ENCODE results near the gene ZNF384.
A peak's percentile ranks its signal among the peaks of the same experiment; 100 is the strongest.

The ZNF384 gene

DNA sequence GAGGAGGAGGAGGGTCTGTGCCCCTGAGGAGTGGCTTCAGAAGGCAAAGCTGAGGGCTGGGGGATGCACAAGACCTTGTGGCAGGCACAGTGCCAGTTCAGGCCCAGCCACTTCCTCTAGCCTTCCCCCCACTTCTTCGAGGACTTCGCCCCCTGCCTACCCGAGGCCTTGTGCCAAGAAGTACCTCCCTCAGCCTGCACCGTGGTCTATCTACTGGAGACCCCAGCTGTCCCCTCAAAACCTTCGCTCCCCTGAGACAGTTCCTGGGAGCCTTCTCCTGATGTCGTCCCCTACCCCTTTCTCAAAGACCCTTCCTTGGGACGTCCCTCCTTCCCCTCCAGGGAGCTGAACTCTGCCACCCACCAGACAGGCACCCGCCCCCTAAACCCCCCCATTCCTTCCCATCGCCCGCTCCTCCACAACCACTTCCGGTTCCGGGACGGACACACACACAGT, 604 bp downstream of the ZNF384 start (continued):
- TF ChIP-seq, protein P1, sequence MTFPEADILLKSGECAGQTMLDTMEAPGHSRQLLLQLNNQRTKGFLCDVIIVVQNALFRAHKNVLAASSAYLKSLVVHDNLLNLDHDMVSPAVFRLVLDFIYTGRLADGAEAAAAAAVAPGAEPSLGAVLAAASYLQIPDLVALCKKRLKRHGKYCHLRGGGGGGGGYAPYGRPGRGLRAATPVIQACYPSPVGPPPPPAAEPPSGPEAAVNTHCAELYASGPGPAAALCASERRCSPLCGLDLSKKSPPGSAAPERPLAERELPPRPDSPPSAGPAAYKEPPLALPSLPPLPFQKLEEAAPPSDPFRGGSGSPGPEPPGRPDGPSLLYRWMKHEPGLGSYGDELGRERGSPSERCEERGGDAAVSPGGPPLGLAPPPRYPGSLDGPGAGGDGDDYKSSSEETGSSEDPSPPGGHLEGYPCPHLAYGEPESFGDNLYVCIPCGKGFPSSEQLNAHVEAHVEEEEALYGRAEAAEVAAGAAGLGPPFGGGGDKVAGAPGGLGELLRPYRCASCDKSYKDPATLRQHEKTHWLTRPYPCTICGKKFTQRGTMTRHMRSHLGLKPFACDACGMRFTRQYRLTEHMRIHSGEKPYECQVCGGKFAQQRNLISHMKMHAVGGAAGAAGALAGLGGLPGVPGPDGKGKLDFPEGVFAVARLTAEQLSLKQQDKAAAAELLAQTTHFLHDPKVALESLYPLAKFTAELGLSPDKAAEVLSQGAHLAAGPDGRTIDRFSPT (tag by site-specific recombination; IDR thresholded peaks at IDR 0.05): peak; percentile 79
- TF ChIP-seq, protein P2, sequence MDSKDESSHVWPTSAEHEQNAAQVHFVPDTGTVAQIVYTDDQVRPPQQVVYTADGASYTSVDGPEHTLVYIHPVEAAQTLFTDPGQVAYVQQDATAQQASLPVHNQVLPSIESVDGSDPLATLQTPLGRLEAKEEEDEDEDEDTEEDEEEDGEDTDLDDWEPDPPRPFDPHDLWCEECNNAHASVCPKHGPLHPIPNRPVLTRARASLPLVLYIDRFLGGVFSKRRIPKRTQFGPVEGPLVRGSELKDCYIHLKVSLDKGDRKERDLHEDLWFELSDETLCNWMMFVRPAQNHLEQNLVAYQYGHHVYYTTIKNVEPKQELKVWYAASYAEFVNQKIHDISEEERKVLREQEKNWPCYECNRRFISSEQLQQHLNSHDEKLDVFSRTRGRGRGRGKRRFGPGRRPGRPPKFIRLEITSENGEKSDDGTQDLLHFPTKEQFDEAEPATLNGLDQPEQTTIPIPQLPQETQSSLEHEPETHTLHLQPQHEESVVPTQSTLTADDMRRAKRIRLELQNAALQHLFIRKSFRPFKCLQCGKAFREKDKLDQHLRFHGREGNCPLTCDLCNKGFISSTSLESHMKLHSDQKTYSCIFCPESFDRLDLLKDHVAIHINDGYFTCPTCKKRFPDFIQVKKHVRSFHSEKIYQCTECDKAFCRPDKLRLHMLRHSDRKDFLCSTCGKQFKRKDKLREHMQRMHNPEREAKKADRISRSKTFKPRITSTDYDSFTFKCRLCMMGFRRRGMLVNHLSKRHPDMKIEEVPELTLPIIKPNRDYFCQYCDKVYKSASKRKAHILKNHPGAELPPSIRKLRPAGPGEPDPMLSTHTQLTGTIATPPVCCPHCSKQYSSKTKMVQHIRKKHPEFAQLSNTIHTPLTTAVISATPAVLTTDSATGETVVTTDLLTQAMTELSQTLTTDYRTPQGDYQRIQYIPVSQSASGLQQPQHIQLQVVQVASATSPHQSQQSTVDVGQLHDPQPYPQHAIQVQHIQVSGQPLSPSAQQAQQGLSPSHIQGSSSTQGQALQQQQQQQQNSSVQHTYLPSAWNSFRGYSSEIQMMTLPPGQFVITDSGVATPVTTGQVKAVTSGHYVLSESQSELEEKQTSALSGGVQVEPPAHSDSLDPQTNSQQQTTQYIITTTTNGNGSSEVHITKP (tag by site-specific recombination; IDR thresholded peaks at IDR 0.05): peak; percentile 84
- TF ChIP-seq, protein P3, sequence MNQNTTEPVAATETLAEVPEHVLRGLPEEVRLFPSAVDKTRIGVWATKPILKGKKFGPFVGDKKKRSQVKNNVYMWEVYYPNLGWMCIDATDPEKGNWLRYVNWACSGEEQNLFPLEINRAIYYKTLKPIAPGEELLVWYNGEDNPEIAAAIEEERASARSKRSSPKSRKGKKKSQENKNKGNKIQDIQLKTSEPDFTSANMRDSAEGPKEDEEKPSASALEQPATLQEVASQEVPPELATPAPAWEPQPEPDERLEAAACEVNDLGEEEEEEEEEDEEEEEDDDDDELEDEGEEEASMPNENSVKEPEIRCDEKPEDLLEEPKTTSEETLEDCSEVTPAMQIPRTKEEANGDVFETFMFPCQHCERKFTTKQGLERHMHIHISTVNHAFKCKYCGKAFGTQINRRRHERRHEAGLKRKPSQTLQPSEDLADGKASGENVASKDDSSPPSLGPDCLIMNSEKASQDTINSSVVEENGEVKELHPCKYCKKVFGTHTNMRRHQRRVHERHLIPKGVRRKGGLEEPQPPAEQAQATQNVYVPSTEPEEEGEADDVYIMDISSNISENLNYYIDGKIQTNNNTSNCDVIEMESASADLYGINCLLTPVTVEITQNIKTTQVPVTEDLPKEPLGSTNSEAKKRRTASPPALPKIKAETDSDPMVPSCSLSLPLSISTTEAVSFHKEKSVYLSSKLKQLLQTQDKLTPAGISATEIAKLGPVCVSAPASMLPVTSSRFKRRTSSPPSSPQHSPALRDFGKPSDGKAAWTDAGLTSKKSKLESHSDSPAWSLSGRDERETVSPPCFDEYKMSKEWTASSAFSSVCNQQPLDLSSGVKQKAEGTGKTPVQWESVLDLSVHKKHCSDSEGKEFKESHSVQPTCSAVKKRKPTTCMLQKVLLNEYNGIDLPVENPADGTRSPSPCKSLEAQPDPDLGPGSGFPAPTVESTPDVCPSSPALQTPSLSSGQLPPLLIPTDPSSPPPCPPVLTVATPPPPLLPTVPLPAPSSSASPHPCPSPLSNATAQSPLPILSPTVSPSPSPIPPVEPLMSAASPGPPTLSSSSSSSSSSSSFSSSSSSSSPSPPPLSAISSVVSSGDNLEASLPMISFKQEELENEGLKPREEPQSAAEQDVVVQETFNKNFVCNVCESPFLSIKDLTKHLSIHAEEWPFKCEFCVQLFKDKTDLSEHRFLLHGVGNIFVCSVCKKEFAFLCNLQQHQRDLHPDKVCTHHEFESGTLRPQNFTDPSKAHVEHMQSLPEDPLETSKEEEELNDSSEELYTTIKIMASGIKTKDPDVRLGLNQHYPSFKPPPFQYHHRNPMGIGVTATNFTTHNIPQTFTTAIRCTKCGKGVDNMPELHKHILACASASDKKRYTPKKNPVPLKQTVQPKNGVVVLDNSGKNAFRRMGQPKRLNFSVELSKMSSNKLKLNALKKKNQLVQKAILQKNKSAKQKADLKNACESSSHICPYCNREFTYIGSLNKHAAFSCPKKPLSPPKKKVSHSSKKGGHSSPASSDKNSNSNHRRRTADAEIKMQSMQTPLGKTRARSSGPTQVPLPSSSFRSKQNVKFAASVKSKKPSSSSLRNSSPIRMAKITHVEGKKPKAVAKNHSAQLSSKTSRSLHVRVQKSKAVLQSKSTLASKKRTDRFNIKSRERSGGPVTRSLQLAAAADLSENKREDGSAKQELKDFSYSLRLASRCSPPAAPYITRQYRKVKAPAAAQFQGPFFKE (tag by site-specific recombination; IDR thresholded peaks at IDR 0.05; ENCODE audit: borderline replicate concordance): 0 out of 2 replicates have a peak, but pooled peaks have one; percentile 10
- TF ChIP-seq, protein P4, sequence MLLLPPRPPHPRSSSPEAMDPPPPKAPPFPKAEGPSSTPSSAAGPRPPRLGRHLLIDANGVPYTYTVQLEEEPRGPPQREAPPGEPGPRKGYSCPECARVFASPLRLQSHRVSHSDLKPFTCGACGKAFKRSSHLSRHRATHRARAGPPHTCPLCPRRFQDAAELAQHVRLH (tag by site-specific recombination; IDR thresholded peaks at IDR 0.05): peak; percentile 74
- TF ChIP-seq ZNF768 (tag by site-specific recombination; IDR thresholded peaks at IDR 0.05) (no peak), MYNN (tag by site-specific recombination; IDR thresholded peaks at IDR 0.05; ENCODE audit: borderline replicate concordance) (no peak), ZNF76 (tag by site-specific recombination; IDR thresholded peaks at IDR 0.05; ENCODE audit: borderline replicate concordance, low read depth) (peak; percentile 68), ZBTB7A (tag by site-specific recombination; IDR thresholded peaks at IDR 0.05; ENCODE audit: low read depth) (0 out of 2 replicates have a peak, but pooled peaks have one; percentile 17), ZNF664 (tag by site-specific recombination; IDR thresholded peaks at IDR 0.05) (no peak), KLF16 (tag by site-specific recombination; IDR thresholded peaks at IDR 0.05) (peak; percentile 49), ZNF174 (tag by site-specific recombination; IDR thresholded peaks at IDR 0.05) (no peak), ZNF341 (tag by site-specific recombination; IDR thresholded peaks at IDR 0.05; ENCODE audit: low read depth) (no peak), ZNF335 (tag by site-specific recombination; conservative IDR thresholded peaks at IDR 0.05) (peak; percentile 81), ZFP69B (tag by site-specific recombination; IDR thresholded peaks at IDR 0.05) (no peak), KLF9 (tag by site-specific recombination; IDR thresholded peaks at IDR 0.05; ENCODE audit: low read depth) (peak; percentile 48), ZNF529 (tag by site-specific recombination; IDR thresholded peaks at IDR 0.05; ENCODE audit: insufficient replicate concordance) (no peak), ZNF324 (tag by site-specific recombination; IDR thresholded peaks at IDR 0.05) (peak; percentile 28; the same call in 1 of the 2 replicates), ZSCAN23 (tag by site-specific recombination; IDR thresholded peaks at IDR 0.05) (0 out of 2 replicates have a peak, but pooled peaks have one; percentile 15)
- TF ChIP-seq, protein P5, sequence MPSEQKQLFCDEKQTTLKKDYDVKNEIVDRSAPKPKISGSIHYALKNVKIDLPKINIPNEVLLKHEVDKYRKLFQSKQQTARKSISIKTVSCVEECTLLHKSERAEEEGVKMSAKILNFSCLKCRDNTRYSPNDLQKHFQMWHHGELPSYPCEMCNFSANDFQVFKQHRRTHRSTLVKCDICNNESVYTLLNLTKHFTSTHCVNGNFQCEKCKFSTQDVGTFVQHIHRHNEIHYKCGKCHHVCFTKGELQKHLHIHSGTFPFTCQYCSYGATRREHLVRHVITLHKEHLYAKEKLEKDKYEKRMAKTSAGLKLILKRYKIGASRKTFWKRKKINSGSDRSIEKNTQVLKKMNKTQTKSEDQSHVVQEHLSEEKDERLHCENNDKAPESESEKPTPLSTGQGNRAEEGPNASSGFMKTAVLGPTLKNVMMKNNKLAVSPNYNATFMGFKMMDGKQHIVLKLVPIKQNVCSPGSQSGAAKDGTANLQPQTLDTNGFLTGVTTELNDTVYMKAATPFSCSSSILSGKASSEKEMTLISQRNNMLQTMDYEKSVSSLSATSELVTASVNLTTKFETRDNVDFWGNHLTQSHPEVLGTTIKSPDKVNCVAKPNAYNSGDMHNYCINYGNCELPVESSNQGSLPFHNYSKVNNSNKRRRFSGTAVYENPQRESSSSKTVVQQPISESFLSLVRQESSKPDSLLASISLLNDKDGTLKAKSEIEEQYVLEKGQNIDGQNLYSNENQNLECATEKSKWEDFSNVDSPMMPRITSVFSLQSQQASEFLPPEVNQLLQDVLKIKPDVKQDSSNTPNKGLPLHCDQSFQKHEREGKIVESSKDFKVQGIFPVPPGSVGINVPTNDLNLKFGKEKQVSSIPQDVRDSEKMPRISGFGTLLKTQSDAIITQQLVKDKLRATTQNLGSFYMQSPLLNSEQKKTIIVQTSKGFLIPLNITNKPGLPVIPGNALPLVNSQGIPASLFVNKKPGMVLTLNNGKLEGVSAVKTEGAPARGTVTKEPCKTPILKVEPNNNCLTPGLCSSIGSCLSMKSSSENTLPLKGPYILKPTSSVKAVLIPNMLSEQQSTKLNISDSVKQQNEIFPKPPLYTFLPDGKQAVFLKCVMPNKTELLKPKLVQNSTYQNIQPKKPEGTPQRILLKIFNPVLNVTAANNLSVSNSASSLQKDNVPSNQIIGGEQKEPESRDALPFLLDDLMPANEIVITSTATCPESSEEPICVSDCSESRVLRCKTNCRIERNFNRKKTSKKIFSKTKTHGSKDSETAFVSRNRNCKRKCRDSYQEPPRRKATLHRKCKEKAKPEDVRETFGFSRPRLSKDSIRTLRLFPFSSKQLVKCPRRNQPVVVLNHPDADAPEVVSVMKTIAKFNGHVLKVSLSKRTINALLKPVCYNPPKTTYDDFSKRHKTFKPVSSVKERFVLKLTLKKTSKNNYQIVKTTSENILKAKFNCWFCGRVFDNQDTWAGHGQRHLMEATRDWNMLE (tag by site-specific recombination; conservative IDR thresholded peaks at IDR 0.05; ENCODE audit: low read depth): peak; percentile 83
